Thyroid gland (tissue), 4 donors: ENCODE measurements around the gene AFF3.

Experiments used
- POLR2A ChIP-seq, 2 donors: fragments of 450-650 bp; IDR thresholded peaks; one replicate each; pipeline ENCODE4 v1.6.1; 2017; ENCODE audit warnings: antibody characterized with exemption in 2 of 2, mild to moderate bottlenecking in 2 of 2, moderate library complexity in 1 of 2
- TF ChIP-seq, protein P1 (sequence below), 6 experiments: fragments of 200-600 bp in 3 of 6; fragments of 450-650 bp in 3 of 6; sonication (generic) in 3 of 6; IDR thresholded peaks; one replicate each; pipeline ENCODE4 v1.5.1; 2016 to 2019; ENCODE audit warnings: antibody characterized with exemption in 6 of 6, mild to moderate bottlenecking in 2 of 6, inconsistent platforms in 1 of 6, moderate library complexity in 1 of 6

DNA sequence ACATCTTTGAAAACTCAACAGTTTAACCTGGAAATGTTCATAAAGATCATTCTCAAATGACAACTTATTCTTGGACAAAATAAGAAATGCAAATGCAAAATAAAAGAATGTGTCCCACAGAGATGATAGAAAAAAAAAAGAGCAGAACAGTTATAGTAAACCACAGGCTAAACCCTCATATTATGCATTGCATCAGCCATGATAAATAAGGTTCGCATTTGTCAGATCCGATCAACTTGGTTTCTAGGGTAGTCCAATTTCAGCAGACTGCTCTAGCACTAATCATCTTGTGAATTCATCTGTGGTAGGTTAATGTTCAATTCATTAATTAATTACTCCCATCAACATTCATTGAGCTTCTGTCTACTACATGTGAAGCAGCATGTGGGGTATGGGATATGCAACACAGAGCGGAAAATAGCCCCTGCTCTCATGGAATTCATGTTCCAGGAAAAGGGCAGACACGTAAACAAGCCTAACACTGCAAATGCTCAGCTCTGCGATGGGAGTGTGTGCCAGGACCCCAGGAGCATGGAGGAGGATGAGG lies 336.4 kb downstream of the AFF3 start:
- TF ChIP-seq, protein P1, sequence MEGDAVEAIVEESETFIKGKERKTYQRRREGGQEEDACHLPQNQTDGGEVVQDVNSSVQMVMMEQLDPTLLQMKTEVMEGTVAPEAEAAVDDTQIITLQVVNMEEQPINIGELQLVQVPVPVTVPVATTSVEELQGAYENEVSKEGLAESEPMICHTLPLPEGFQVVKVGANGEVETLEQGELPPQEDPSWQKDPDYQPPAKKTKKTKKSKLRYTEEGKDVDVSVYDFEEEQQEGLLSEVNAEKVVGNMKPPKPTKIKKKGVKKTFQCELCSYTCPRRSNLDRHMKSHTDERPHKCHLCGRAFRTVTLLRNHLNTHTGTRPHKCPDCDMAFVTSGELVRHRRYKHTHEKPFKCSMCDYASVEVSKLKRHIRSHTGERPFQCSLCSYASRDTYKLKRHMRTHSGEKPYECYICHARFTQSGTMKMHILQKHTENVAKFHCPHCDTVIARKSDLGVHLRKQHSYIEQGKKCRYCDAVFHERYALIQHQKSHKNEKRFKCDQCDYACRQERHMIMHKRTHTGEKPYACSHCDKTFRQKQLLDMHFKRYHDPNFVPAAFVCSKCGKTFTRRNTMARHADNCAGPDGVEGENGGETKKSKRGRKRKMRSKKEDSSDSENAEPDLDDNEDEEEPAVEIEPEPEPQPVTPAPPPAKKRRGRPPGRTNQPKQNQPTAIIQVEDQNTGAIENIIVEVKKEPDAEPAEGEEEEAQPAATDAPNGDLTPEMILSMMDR (IDR thresholded peaks at IDR 0.05): no peak
- no peak for TF ChIP-seq POLR2A (IDR thresholded peaks at IDR 0.05)
